ENCODE data around the gene GNPAT. TPM values are rescaled to one million over a fixed set of nuclear protein-coding genes. Genes with fewer than 3 reads are reported as not detected.

The GNPAT gene
- total and polyA plus RNA-seq, 10 of the 15 experiments (the other 5 are each of a cell fraction or from before 2014, with no cell fraction given), result 24.0 to 70.6 (median 47.2) TPM

GRCh38 chr1:231311720-231312431, 70.9 kb downstream of the GNPAT start:
- ChIA-PET SMC1A (ENCODE audit: uncharacterized antibody, unreplicated experiment) (interaction anchor here (0.6 kb wide), 1 partner anchor 252 kb away, joined by 3 read pairs; no protein-coding TSS in a partner anchor), CTCF (interaction anchor here (1.2 kb wide), 1 partner anchor 37 kb away, joined by 3 read pairs; no protein-coding TSS in a partner anchor), RAD21 (ENCODE audit: unreplicated experiment) (no interaction called here), POLR2A (no interaction called here)
- Histone ChIP-seq H3K9ac (ENCODE audit: control insufficient read depth, insufficient read depth, low read length) (no peak overlapping the region), H3K4me2 (ENCODE audit: control insufficient read depth, insufficient read depth) (no peak overlapping the region), H3K4me1 (ENCODE audit: control insufficient read depth, insufficient read depth, low read length) (no peaks in the 10 kb centered on the region), H3K79me2 (ENCODE audit: control insufficient read depth, insufficient read depth, low read length) (no peaks in the 10 kb centered on the region), H3K27ac (ENCODE audit: control insufficient read depth, insufficient read depth) (no peak overlapping the region), H3K27me3 (replicated peaks in 1 of 2; ENCODE audit: control insufficient read depth in 2 of 2, insufficient read depth in 2 of 2, low read length in 1 of 2) (no peaks in the 10 kb centered on the region), H3K4me3 (no peak overlapping the region), H2AFZ (ENCODE audit: control insufficient read depth, low read depth, low read length) (no peak overlapping the region), H4K20me1 (ENCODE audit: control insufficient read depth, insufficient read depth) (no peaks in the 10 kb centered on the region), H3K9me3 (replicated peaks; ENCODE audit: control insufficient read depth, insufficient read depth, low read length) (no peaks in the 10 kb centered on the region; the same call in 2 of the 3 replicates), H3K36me3 (ENCODE audit: control insufficient read depth in 2 of 2, insufficient read depth in 2 of 2, low read length in 1 of 2) (no peaks in the 10 kb centered on the region)
- in situ Hi-C loops (cut with MboI), result no loop called here
- DNase-seq (ENCODE audit: low read depth, low spot score) (no peak), ATAC-seq (no peak), FAIRE-seq (no peak)
- intact Hi-C loops (cut with micrococcal nuclease; ENCODE audit: unreplicated experiment), result no loop called here
- WGBS (ENCODE audit: insufficient coverage, insufficient replicate concordance, low lambda C conversion rate, missing lambda C conversion rate), result 40% methylated on average over 8 of the region's 8 CpGs
- no TSS peak for BruUV-seq (replicated peaks)
- TF ChIP-seq ZNF384 (IDR thresholded peaks at IDR 0.05; ENCODE audit: borderline replicate concordance, low read depth, low read length) (no peak), SPI1 (IDR thresholded peaks at IDR 0.05; ENCODE audit: borderline replicate concordance, insufficient read depth, low read depth, low read length) (no peak), STAT3 (IDR thresholded peaks at IDR 0.05; ENCODE audit: low read depth, low read length) (no peak), CHD4 (IDR thresholded peaks at IDR 0.05) (no peak), MLLT1 (IDR thresholded peaks at IDR 0.05) (no peak), LARP7 (IDR thresholded peaks at IDR 0.05) (no peak), TCF3 (IDR thresholded peaks at IDR 0.05; ENCODE audit: borderline replicate concordance, insufficient read depth, low read depth, low read length) (no peak), PRDM15 (CRISPR knock-in tag; IDR thresholded peaks at IDR 0.05) (no peak), EP300 (IDR thresholded peaks at IDR 0.05; ENCODE audit: borderline replicate concordance in 1 of 2, control insufficient read depth in 1 of 2, low read depth in 2 of 2, low read length in 2 of 2) (no peak), ZNF592 (IDR thresholded peaks at IDR 0.05) (no peak), NFXL1 (IDR thresholded peaks at IDR 0.05; ENCODE audit: borderline replicate concordance) (no peak), GABPA (IDR thresholded peaks at IDR 0.05; ENCODE audit: low read depth) (no peak), MAX (IDR thresholded peaks at IDR 0.05; ENCODE audit: low read depth, low read length) (no peak)

Measured in GM12878 (cell line).